IMR-90 (cell line): Measurements from ENCODE around the gene SLC6A20.

Experiments used
- CEBPB ChIP-seq: IDR thresholded peaks from 2 replicates; pipeline ENCODE4 v1.6.1; 2012; ENCODE audit warnings: low read depth, low read length, improper control_type of control experiment
- CTCF ChIP-seq: conservative IDR thresholded peaks from 2 replicates; pipeline ENCODE4 v1.5.1; 2012; ENCODE audit warnings: mild to moderate bottlenecking, low read depth, low read length, improper control_type of control experiment
- RCOR1 ChIP-seq: IDR thresholded peaks from 2 replicates; pipeline ENCODE4 v1.6.1; 2012; ENCODE audit warnings: mild to moderate bottlenecking, low read length, improper control_type of control experiment; ENCODE audit not compliant: insufficient replicate concordance
- RFX5 ChIP-seq: IDR thresholded peaks from 2 replicates; pipeline ENCODE4 v1.8.0; 2012; ENCODE audit warnings: low read depth, mild to moderate bottlenecking, low read length, moderate library complexity

GRCh38 chr3:45844616-45845015 lies 48.3 kb upstream of the SLC6A20 start:
- TF ChIP-seq CTCF: no peak
- no peak for TF ChIP-seq RCOR1
- TF ChIP-seq RFX5: no peak
- TF ChIP-seq CEBPB: no peak
